HEK293 (cell line): ENCODE data around the gene GNG12.
A peak's percentile ranks its signal among the peaks of the same experiment; 100 is the strongest.

Experiments used
- BCL11A ChIP-seq: fragments of 450-650 bp; formaldehyde crosslinking; IDR thresholded peaks from 2 replicates; pipeline ENCODE4 v1.5.1; 2016; ENCODE audit warnings: low read depth, missing biosample characterization, missing genetic modification characterization
- GFI1B ChIP-seq: fragments of 450-650 bp; formaldehyde crosslinking; IDR thresholded peaks from 2 replicates; pipeline ENCODE4 v1.5.1; 2016; ENCODE audit warnings: missing biosample characterization, missing genetic modification characterization
- KLF1 ChIP-seq: fragments of 450-650 bp; formaldehyde crosslinking; IDR thresholded peaks from 2 replicates; pipeline ENCODE4 v1.5.1; 2016; ENCODE audit warnings: missing biosample characterization, missing genetic modification characterization
- OVOL3 ChIP-seq: fragments of 450-650 bp; formaldehyde crosslinking; IDR thresholded peaks from 2 replicates; pipeline ENCODE4 v1.5.1; 2016; ENCODE audit warnings: missing biosample characterization, missing genetic modification characterization
- ZBTB1 ChIP-seq: fragments of 450-650 bp; formaldehyde crosslinking; IDR thresholded peaks from 2 replicates; pipeline ENCODE4 v1.5.1; 2016; ENCODE audit warnings: missing biosample characterization, missing genetic modification characterization
- ZBTB21 ChIP-seq: fragments of 450-650 bp; formaldehyde crosslinking; IDR thresholded peaks from 2 replicates; pipeline ENCODE4 v1.5.1; 2017; ENCODE audit warnings: missing biosample characterization, missing genetic modification characterization
- ZEB2 ChIP-seq: fragments of 450-650 bp; formaldehyde crosslinking; IDR thresholded peaks from 2 replicates; pipeline ENCODE4 v1.5.1; 2016; ENCODE audit warnings: missing biosample characterization, missing genetic modification characterization
- ZNF10 ChIP-seq: fragments of 450-650 bp; formaldehyde crosslinking; IDR thresholded peaks from 2 replicates; pipeline ENCODE4 v1.5.1; 2017; ENCODE audit warnings: missing biosample characterization, missing genetic modification characterization
- ZNF2 ChIP-seq: fragments of 450-650 bp; formaldehyde crosslinking; IDR thresholded peaks from 2 replicates; pipeline ENCODE4 v1.5.1; 2016; ENCODE audit warnings: missing biosample characterization, missing genetic modification characterization
- ZNF350 ChIP-seq: fragments of 450-650 bp; formaldehyde crosslinking; IDR thresholded peaks from 2 replicates; pipeline ENCODE4 v1.5.0; 2017; ENCODE audit warnings: missing biosample characterization, mild to moderate bottlenecking, missing genetic modification characterization
- ZNF366 ChIP-seq: fragments of 450-650 bp; formaldehyde crosslinking; conservative IDR thresholded peaks from 2 replicates; pipeline ENCODE4 v1.5.1; 2016; ENCODE audit warnings: missing biosample characterization, missing genetic modification characterization
- ZNF501 ChIP-seq: fragments of 450-650 bp; formaldehyde crosslinking; IDR thresholded peaks from 2 replicates; pipeline ENCODE4 v1.5.1; 2016; ENCODE audit warnings: missing biosample characterization, missing genetic modification characterization
- ZNF830 ChIP-seq: fragments of 450-650 bp; IDR thresholded peaks from 2 replicates; pipeline ENCODE4 v1.5.0; 2018; ENCODE audit warnings: missing biosample characterization, missing genetic modification characterization, low read depth, mild to moderate bottlenecking, moderate library complexity
- ZNF843 ChIP-seq: fragments of 450-650 bp; formaldehyde crosslinking; IDR thresholded peaks from 2 replicates; pipeline ENCODE4 v1.5.1; 2016; ENCODE audit warnings: missing biosample characterization, missing genetic modification characterization
- ZSCAN23 ChIP-seq: fragments of 450-650 bp; formaldehyde crosslinking; IDR thresholded peaks from 2 replicates; pipeline ENCODE4 v1.5.1; 2016; ENCODE audit warnings: missing biosample characterization, missing genetic modification characterization
- ZSCAN30 ChIP-seq: fragments of 450-650 bp; IDR thresholded peaks from 2 replicates; pipeline ENCODE4 v1.5.1; 2018; ENCODE audit warnings: missing biosample characterization, mild to moderate bottlenecking, missing genetic modification characterization, moderate library complexity
- ZXDB ChIP-seq: fragments of 450-650 bp; formaldehyde crosslinking; IDR thresholded peaks from 2 replicates; pipeline ENCODE4 v1.5.1; 2016; ENCODE audit warnings: missing biosample characterization, missing genetic modification characterization
- TF ChIP-seq, protein P1 (sequence below): fragments of 450-650 bp; formaldehyde crosslinking; IDR thresholded peaks from 2 replicates; pipeline ENCODE4 v1.5.1; 2016; ENCODE audit warnings: missing biosample characterization, missing genetic modification characterization, low read depth
- TF ChIP-seq, protein P2 (sequence below): fragments of 450-650 bp; formaldehyde crosslinking; IDR thresholded peaks from 2 replicates; pipeline ENCODE4 v1.5.1; 2016; ENCODE audit warnings: missing biosample characterization, missing genetic modification characterization, borderline replicate concordance
- TF ChIP-seq, protein P3 (sequence below): fragments of 450-650 bp; formaldehyde crosslinking; IDR thresholded peaks from 2 replicates; pipeline ENCODE4 v1.5.1; 2016; ENCODE audit warnings: missing biosample characterization, missing genetic modification characterization
- TF ChIP-seq, protein P4 (sequence below): fragments of 450-650 bp; formaldehyde crosslinking; IDR thresholded peaks from 2 replicates; pipeline ENCODE4 v1.5.1; 2016; ENCODE audit warnings: missing biosample characterization, missing genetic modification characterization
- TF ChIP-seq, protein P5 (sequence below): fragments of 450-650 bp; formaldehyde crosslinking; IDR thresholded peaks from 2 replicates; pipeline ENCODE4 v1.5.1; 2016; ENCODE audit warnings: missing biosample characterization, missing genetic modification characterization, borderline replicate concordance

GNG12 gene

DNA sequence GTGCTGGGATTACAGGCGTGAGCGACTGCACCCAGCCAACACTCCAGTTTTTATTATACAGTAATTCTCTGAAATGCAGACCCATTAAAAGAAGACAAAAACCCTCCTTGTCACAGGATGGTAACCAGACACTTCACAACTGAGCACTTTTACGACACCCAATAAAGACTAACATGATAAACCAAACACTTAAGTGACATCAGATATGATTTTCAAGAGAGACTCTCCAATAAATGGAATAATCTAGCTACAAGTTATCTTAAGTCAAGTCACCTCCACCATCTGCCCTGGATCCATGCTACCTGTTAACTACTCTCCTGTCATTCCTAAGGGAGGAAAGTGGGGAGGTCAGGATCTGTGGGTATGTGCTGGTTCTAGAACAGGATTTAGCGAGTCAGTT lies 5.6 kb downstream of the GNG12 start (continued):
- no peak for TF ChIP-seq ZNF830 (tag by site-specific recombination)
- 0 out of 2 replicates have a peak, but pooled peaks have one; percentile 55 for TF ChIP-seq GFI1B (tag by site-specific recombination)
- TF ChIP-seq ZNF350 (tag by site-specific recombination) = no peak
- peak; percentile 90 for TF ChIP-seq ZXDB (tag by site-specific recombination)
- TF ChIP-seq, protein P1, sequence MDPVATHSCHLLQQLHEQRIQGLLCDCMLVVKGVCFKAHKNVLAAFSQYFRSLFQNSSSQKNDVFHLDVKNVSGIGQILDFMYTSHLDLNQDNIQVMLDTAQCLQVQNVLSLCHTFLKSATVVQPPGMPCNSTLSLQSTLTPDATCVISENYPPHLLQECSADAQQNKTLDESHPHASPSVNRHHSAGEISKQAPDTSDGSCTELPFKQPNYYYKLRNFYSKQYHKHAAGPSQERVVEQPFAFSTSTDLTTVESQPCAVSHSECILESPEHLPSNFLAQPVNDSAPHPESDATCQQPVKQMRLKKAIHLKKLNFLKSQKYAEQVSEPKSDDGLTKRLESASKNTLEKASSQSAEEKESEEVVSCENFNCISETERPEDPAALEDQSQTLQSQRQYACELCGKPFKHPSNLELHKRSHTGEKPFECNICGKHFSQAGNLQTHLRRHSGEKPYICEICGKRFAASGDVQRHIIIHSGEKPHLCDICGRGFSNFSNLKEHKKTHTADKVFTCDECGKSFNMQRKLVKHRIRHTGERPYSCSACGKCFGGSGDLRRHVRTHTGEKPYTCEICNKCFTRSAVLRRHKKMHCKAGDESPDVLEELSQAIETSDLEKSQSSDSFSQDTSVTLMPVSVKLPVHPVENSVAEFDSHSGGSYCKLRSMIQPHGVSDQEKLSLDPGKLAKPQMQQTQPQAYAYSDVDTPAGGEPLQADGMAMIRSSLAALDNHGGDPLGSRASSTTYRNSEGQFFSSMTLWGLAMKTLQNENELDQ (tag by site-specific recombination) = no peak
- TF ChIP-seq ZNF2 (tag by site-specific recombination) = 0 out of 2 replicates have a peak, but pooled peaks have one; percentile 49
- TF ChIP-seq ZNF501 (tag by site-specific recombination) = peak; percentile 63; the same call in 1 of the 2 replicates
- no peak for TF ChIP-seq ZBTB21 (tag by site-specific recombination)
- TF ChIP-seq, protein P2, sequence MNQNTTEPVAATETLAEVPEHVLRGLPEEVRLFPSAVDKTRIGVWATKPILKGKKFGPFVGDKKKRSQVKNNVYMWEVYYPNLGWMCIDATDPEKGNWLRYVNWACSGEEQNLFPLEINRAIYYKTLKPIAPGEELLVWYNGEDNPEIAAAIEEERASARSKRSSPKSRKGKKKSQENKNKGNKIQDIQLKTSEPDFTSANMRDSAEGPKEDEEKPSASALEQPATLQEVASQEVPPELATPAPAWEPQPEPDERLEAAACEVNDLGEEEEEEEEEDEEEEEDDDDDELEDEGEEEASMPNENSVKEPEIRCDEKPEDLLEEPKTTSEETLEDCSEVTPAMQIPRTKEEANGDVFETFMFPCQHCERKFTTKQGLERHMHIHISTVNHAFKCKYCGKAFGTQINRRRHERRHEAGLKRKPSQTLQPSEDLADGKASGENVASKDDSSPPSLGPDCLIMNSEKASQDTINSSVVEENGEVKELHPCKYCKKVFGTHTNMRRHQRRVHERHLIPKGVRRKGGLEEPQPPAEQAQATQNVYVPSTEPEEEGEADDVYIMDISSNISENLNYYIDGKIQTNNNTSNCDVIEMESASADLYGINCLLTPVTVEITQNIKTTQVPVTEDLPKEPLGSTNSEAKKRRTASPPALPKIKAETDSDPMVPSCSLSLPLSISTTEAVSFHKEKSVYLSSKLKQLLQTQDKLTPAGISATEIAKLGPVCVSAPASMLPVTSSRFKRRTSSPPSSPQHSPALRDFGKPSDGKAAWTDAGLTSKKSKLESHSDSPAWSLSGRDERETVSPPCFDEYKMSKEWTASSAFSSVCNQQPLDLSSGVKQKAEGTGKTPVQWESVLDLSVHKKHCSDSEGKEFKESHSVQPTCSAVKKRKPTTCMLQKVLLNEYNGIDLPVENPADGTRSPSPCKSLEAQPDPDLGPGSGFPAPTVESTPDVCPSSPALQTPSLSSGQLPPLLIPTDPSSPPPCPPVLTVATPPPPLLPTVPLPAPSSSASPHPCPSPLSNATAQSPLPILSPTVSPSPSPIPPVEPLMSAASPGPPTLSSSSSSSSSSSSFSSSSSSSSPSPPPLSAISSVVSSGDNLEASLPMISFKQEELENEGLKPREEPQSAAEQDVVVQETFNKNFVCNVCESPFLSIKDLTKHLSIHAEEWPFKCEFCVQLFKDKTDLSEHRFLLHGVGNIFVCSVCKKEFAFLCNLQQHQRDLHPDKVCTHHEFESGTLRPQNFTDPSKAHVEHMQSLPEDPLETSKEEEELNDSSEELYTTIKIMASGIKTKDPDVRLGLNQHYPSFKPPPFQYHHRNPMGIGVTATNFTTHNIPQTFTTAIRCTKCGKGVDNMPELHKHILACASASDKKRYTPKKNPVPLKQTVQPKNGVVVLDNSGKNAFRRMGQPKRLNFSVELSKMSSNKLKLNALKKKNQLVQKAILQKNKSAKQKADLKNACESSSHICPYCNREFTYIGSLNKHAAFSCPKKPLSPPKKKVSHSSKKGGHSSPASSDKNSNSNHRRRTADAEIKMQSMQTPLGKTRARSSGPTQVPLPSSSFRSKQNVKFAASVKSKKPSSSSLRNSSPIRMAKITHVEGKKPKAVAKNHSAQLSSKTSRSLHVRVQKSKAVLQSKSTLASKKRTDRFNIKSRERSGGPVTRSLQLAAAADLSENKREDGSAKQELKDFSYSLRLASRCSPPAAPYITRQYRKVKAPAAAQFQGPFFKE (tag by site-specific recombination) = no peak
- TF ChIP-seq, protein P3, sequence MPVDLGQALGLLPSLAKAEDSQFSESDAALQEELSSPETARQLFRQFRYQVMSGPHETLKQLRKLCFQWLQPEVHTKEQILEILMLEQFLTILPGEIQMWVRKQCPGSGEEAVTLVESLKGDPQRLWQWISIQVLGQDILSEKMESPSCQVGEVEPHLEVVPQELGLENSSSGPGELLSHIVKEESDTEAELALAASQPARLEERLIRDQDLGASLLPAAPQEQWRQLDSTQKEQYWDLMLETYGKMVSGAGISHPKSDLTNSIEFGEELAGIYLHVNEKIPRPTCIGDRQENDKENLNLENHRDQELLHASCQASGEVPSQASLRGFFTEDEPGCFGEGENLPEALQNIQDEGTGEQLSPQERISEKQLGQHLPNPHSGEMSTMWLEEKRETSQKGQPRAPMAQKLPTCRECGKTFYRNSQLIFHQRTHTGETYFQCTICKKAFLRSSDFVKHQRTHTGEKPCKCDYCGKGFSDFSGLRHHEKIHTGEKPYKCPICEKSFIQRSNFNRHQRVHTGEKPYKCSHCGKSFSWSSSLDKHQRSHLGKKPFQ = peak; percentile 64; the same call in 1 of the 2 replicates
- TF ChIP-seq ZNF843 (tag by site-specific recombination) = peak; percentile 97
- 0 out of 2 replicates have a peak, but pooled peaks have one; percentile 50 for TF ChIP-seq ZBTB1 (tag by site-specific recombination)
- TF ChIP-seq KLF1 = peak; percentile 32; the same call in 1 of the 2 replicates
- peak; percentile 84 for TF ChIP-seq ZNF366 (tag by site-specific recombination)
- peak; percentile 90 for TF ChIP-seq BCL11A
- peak; percentile 77; the same call in 1 of the 2 replicates for TF ChIP-seq ZSCAN30
- TF ChIP-seq OVOL3 (tag by site-specific recombination) = peak; percentile 86
- TF ChIP-seq ZSCAN23 (tag by site-specific recombination) = 0 out of 2 replicates have a peak, but pooled peaks have one; percentile 45
- peak; percentile 92 for TF ChIP-seq ZEB2 (tag by site-specific recombination)
- TF ChIP-seq, protein P4, sequence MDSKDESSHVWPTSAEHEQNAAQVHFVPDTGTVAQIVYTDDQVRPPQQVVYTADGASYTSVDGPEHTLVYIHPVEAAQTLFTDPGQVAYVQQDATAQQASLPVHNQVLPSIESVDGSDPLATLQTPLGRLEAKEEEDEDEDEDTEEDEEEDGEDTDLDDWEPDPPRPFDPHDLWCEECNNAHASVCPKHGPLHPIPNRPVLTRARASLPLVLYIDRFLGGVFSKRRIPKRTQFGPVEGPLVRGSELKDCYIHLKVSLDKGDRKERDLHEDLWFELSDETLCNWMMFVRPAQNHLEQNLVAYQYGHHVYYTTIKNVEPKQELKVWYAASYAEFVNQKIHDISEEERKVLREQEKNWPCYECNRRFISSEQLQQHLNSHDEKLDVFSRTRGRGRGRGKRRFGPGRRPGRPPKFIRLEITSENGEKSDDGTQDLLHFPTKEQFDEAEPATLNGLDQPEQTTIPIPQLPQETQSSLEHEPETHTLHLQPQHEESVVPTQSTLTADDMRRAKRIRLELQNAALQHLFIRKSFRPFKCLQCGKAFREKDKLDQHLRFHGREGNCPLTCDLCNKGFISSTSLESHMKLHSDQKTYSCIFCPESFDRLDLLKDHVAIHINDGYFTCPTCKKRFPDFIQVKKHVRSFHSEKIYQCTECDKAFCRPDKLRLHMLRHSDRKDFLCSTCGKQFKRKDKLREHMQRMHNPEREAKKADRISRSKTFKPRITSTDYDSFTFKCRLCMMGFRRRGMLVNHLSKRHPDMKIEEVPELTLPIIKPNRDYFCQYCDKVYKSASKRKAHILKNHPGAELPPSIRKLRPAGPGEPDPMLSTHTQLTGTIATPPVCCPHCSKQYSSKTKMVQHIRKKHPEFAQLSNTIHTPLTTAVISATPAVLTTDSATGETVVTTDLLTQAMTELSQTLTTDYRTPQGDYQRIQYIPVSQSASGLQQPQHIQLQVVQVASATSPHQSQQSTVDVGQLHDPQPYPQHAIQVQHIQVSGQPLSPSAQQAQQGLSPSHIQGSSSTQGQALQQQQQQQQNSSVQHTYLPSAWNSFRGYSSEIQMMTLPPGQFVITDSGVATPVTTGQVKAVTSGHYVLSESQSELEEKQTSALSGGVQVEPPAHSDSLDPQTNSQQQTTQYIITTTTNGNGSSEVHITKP (tag by site-specific recombination) = 0 out of 2 replicates have a peak, but pooled peaks have one; percentile 44
- no peak for TF ChIP-seq ZNF10 (tag by site-specific recombination)
- TF ChIP-seq, protein P5, sequence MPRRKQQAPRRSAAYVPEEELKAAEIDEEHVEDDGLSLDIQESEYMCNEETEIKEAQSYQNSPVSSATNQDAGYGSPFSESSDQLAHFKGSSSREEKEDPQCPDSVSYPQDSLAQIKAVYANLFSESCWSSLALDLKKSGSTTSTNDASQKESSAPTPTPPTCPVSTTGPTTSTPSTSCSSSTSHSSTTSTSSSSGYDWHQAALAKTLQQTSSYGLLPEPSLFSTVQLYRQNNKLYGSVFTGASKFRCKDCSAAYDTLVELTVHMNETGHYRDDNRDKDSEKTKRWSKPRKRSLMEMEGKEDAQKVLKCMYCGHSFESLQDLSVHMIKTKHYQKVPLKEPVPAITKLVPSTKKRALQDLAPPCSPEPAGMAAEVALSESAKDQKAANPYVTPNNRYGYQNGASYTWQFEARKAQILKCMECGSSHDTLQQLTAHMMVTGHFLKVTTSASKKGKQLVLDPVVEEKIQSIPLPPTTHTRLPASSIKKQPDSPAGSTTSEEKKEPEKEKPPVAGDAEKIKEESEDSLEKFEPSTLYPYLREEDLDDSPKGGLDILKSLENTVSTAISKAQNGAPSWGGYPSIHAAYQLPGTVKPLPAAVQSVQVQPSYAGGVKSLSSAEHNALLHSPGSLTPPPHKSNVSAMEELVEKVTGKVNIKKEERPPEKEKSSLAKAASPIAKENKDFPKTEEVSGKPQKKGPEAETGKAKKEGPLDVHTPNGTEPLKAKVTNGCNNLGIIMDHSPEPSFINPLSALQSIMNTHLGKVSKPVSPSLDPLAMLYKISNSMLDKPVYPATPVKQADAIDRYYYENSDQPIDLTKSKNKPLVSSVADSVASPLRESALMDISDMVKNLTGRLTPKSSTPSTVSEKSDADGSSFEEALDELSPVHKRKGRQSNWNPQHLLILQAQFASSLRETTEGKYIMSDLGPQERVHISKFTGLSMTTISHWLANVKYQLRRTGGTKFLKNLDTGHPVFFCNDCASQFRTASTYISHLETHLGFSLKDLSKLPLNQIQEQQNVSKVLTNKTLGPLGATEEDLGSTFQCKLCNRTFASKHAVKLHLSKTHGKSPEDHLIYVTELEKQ (tag by site-specific recombination) = peak; percentile 93; the same call in 1 of the 2 replicates
